H4 (cell line): ENCODE data around the gene ASAP3. TPM values are rescaled to one million over a fixed set of nuclear protein-coding genes. Genes with fewer than 3 reads are reported as not detected.
"Not testable (repeated sequence)": the region's sequence is repeated elsewhere in the genome, so short reads cannot be mapped to it uniquely, and the experiment has no call there.

Experiments
- DNase-seq: peaks from one replicate; pipeline ENCODE4 v3.0.0-alpha.2; 2015; ENCODE audit warnings: low spot score
- total RNA-seq: library from RNA; depleted of rRNA; stranded (reverse); fragments of >200 nt; shearing (Covaris generic); gene quantifications from 2 replicates; pipeline ENCODE4 v1.2.3, GENCODE V29; 2014

Gene ASAP3
- total RNA-seq, 1 experiment from 2014 or later, result 18.4 TPM

DNA sequence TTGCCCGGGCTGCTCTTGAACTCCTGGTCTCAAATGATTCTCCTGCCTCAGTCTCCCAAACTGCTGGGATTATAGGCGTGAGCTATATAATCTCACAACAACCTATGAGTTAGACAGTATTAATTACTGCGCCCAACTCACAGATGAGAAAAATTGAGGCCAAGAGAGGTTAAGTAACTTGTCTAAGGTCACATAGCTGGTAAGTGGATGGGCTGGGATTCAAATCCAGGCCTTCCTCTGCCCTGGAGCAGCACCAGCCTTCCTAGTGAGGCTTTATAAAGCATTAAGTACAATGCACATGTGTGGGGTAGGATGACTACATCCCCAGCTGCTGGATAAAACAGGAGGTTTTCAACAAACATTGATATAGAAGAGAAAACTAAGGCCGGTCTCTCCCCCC is 31.9 kb upstream of the ASAP3 start:
- DNase-seq, result no peak

- no peak for DNase-seq
Observed at GRCh38 chr1:23514111-23514679, 30.2 kb upstream of the ASAP3 start.

DNA sequence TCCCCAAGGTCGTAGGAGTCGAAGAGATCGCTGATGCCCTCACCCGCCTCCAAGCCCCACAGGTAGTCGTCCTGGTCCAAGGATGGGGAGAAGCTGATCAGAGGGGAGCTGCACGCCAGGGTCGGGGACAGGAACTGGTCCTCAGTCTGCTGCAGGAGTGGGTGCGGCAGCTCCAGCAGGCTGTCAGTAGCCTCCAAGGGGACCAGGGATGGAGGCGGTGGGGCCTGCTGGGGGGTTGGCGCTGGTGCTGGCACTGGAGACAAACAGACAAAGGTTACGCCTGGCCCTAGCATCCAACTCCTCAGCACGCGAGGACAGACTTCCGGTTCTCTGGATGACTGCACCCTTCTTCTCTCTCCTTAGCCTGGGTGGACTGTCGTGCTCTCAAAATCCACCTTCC is 25.9 kb upstream of the ASAP3 start:
- DNase-seq, result no peak

GRCh38 chr1:23506376-23507107 is 22.6 kb upstream of the ASAP3 start:
- DNase-seq, result no peak

DNA sequence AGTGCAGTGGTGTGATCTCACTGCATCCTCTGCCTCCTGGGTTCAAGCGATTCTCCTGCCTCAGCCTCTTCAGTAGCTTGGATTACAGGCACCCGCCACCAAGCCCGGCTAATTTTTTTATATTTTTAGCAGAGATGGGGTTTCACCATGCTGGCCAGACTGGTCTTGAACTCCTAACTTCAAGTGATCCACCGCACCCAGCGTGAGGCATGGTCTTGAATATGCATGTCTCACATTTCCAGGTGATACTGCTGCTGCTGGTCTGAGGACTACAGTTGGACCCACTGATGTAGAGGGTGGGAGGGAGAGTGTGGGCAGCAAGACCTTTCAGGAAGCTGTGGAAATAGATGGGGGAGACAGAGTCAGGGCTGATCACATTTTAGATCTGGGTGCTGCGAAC is 21.9 kb upstream of the ASAP3 start:
- DNase-seq, result no peak

DNA sequence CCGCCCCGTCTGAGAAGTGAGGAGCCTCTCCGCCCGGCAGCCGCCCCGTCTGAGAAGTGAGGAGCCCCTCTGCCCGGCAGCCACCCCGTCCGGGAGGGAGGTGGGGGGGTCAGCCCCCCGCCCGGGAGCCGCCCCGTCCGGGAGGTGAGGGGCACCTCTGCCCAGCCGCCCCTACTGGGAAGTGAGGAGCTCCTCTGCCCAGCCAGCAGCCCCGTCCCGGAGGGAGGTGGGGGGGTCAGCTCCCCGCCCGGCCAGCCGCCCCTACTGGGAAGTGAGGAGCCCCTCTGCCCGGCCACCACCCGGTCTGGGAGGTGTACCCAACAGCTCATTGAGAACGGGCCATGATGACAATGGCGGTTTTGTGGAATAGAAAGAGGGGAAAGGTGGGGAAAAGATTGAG is 20.2 kb upstream of the ASAP3 start:
- not testable (repeated sequence) for DNase-seq

GRCh38 chr1:23502951-23503350 is 19.0 kb upstream of the ASAP3 start:
- no peak for DNase-seq

GRCh38 chr1:23500466-23500865 is 16.5 kb upstream of the ASAP3 start:
- no peak for DNase-seq

- DNase-seq, result no peak
Observed at GRCh38 chr1:23497777-23498439, 13.9 kb upstream of the ASAP3 start.

DNA sequence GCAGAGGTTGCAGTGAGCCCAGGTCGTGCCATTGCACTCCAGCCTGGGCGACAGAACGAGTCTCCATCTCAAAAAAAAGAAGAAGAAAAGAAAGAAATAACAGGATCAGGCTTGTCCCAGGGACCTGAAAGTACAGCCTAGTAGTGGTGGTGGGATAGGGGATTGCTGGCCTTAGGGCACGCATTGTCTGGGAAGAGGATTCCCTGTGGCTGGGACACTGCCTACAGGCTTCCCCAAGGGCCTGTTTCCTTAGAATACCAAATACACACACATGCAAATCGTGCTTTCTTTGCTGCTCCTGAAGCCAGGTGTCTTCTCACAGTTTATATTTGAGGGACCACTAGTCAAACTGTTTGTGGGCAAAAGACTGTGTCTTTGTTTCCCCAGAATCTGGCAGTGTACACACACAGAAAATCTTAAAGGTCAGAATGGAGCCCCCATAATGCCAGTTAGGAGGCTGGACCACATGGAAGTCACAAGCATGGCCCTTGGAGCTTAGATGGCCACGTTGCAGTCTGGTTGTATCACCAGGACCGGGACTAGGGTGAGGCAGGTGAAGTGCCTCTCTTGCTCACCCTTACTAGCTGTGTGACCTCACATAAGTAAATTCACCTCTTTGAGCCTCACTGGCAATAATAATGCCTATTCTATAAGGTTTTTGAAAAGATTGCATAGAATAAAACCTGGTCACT is 12.7 kb upstream of the ASAP3 start:
- no peak for DNase-seq

- DNase-seq, result not testable (repeated sequence)
Observed at GRCh38 chr1:23494836-23495235, 10.9 kb upstream of the ASAP3 start.

DNA sequence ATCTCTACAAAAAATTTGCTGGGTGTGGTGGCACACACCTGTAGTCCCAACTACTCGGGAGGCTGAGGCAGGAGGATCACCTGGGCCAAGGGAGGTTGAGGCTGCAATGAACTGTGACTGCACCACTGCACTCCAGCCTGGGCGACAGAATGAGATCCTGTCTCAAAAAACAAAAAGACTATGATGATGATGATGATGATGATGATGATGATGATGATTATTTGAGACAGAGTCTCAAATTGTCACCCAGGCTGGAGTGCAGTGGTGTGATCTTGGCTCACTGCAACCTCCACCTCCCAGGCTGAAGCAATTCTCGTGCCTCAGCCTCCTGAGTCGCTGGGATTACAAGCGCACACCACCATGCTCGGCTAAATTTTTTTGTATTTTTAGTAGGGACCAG is 8.8 kb upstream of the ASAP3 start:
- not testable (repeated sequence) for DNase-seq

GRCh38 chr1:23492132-23492720 is 8.2 kb upstream of the ASAP3 start:
- DNase-seq, result no peak

GRCh38 chr1:23489842-23490241 is 5.9 kb upstream of the ASAP3 start:
- DNase-seq, result no peak

- no peak for DNase-seq
Observed at GRCh38 chr1:23485002-23485332, 988 bp upstream of the ASAP3 start.

- peak; percentile 93 for DNase-seq
Observed at GRCh38 chr1:23484253-23485001, 448 bp upstream of the ASAP3 start.

GRCh38 chr1:23481904-23482303 is 2.1 kb downstream of the ASAP3 start:
- DNase-seq, result no peak

GRCh38 chr1:23481026-23481597 is 2.9 kb downstream of the ASAP3 start:
- no peak for DNase-seq

DNA sequence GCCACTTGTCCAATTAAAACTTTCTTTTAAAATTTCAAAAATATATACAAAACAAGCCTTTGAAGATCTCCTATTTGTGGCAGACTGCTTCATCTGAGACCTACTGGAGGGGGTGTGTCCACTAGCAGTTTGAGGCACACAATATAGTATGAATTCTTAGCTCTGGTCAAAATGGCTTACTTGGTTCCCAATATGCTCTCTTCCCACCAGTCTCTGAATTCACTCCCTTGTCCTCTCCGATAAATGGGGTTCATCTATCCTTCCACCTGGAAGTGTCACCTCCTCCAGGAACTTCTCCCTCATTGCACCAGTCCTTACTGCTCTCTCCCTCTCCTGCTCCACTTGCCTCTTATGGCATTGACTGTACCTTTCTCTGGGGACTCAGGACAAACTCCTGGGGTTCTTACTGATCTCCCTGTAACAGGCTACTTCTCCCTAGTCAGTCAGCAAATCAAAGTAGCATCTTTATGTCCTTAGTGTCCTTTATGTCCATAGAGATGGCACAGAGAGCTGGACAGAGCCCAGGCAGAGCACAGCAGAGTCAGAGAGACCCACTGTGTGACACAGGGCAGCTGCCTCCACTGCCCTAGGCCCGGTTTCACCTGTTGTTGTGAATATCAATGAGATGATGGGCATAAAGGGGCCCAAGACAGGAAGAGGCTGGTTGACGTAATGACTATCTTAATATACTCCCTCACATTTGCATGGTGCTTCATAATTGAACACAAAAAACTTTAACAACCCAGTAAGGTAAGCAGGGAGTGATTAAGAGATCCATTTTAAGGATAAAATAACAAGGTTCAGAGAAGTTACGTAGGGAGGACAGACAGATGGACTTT is 3.6 kb downstream of the ASAP3 start:
- DNase-seq, result no peak

DNA sequence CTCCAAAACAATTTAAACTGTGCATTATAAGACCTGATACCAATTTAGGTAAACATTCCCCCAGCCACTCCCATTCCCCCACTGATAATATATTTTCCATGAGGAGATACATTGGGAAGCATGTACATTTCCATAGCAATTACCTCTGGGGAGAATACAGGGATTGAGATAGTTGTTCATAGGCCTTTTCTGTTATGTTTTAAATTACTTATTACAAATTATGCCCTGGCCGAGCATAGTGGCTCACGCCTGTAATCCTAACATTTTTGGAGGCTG is 4.4 kb downstream of the ASAP3 start:
- DNase-seq, result no peak
